K562 (cell line): ENCODE results near the gene CELSR1. TPM values are rescaled to one million over a fixed set of nuclear protein-coding genes. Genes with fewer than 3 reads are reported as not detected.
A peak's percentile ranks its signal among the peaks of the same experiment; 100 is the strongest.

ENCODE experiments used
- ATAC-seq: fragments of 200-7000 bp; cut with Tn5 transposase; 3 replicates; pipeline ENCODE4 v1.9.1; 2020; ENCODE audit warnings: moderate library complexity
- BruUV-seq: library from RNA; stranded (reverse); fragments of 400-500 nt; replicated peaks from 2 replicates; lab custom pipeline; 2021; lab: Mats Ljungman, UMichigan
- CTCF ChIA-PET: fragments of 300-600 bp; formaldehyde crosslinking; extraction: SDS; loops from one replicate; lab custom pipeline; 2021; ENCODE audit warnings: low intra/inter-chr PET ratio; lab: Yijun Ruan, JAX
- POLR2A ChIA-PET: fragments of 300-600, 350-650 bp; sonication (Branson Sonifier 250); formaldehyde crosslinking; extraction: SDS; loops from one replicate; lab custom pipeline; 2021; ENCODE audit warnings: antibody characterized with exemption, inconsistent platforms; lab: Yijun Ruan, JAX
- DNase-seq, 4 experiments: peaks; one replicate each; pipeline versions ENCODE4 v3.0.0 to v3.0.0-alpha.2; 2011 to 2018; ENCODE audit warnings: low spot score in 3 of 4, mixed read lengths in 3 of 4; ENCODE audit errors: extremely low read depth in 1 of 4
- FAIRE-seq: peaks from 2 replicates; lab custom pipeline; 2011; peaks lifted over from hg19 to GRCh38; lab: Jason Lieb, UNC
- H2AFZ ChIP-seq: 2 replicates; pipeline ENCODE4 v1.6.0; 2011; ENCODE audit warnings: low read depth, low read length, control low read depth, inconsistent platforms
- H3K27ac ChIP-seq: fragments of 200-600 bp; 3 replicates; pipeline ENCODE4 v1.8.0; 2011; ENCODE audit warnings: low read depth, mild to moderate bottlenecking, control low read depth, inconsistent platforms, low read length, moderate library complexity, mixed read lengths; ENCODE audit errors: extremely low read depth
- H3K27me3 ChIP-seq, 2 experiments: fragments of 300-600 bp in 1 of 2; 2 replicates in 1 of 2; 3 replicates in 1 of 2; pipeline versions ENCODE4 v1.6.0 to v1.8.0; 2011; ENCODE audit warnings: inconsistent platforms in 2 of 2, low read length in 2 of 2, mild to moderate bottlenecking in 1 of 2, mixed read lengths in 1 of 2, moderate library complexity in 1 of 2; ENCODE audit not compliant: control insufficient read depth in 2 of 2, insufficient read depth in 2 of 2
- H3K36me3 ChIP-seq: fragments of 300-600 bp; 3 replicates; pipeline ENCODE4 v1.8.0; 2011; ENCODE audit warnings: mild to moderate bottlenecking, low read length, inconsistent platforms; ENCODE audit not compliant: control insufficient read depth, insufficient read depth
- H3K4me1 ChIP-seq, 2 experiments: fragments of 200-600 bp in 1 of 2; replicated peaks in 1 of 2; 2 replicates in 1 of 2; 3 replicates in 1 of 2; pipeline versions ENCODE4 v1.5.1 to v1.8.0; 2011; ENCODE audit warnings: inconsistent platforms in 2 of 2, low read length in 2 of 2, mild to moderate bottlenecking in 1 of 2, mixed read lengths in 1 of 2, moderate library complexity in 1 of 2; ENCODE audit not compliant: control insufficient read depth in 2 of 2, insufficient read depth in 2 of 2
- H3K4me2 ChIP-seq: 2 replicates; pipeline ENCODE4 v1.6.1; 2011; ENCODE audit warnings: low read length, control low read depth, inconsistent platforms, mixed read lengths; ENCODE audit not compliant: insufficient read depth
- H3K4me3 ChIP-seq: fragments of 200-600 bp; sonication (generic), shearing (Covaris generic); 2 replicates; pipeline ENCODE4 v1.5.1; 2016; ENCODE audit warnings: control low read depth, inconsistent platforms
- H3K79me2 ChIP-seq: fragments of 200-600 bp; 3 replicates; pipeline ENCODE4 v1.8.0; 2011; ENCODE audit warnings: low read length, inconsistent platforms; ENCODE audit not compliant: control insufficient read depth, insufficient read depth
- H3K9ac ChIP-seq, 2 experiments: 2 replicates each; pipeline versions ENCODE4 v1.6.0 to v1.6.1; 2011; ENCODE audit warnings: low read depth in 2 of 2, low read length in 2 of 2, control low read depth in 1 of 2, inconsistent platforms in 1 of 2, mild to moderate bottlenecking in 1 of 2, mixed read lengths in 1 of 2; ENCODE audit not compliant: insufficient read depth in 1 of 2
- H3K9me1 ChIP-seq: one replicate; pipeline ENCODE4 v1.6.0; 2011; ENCODE audit warnings: inconsistent platforms, mild to moderate bottlenecking, low read length, moderate library complexity; ENCODE audit not compliant: control insufficient read depth, insufficient read depth
- H3K9me3 ChIP-seq: replicated peaks from 2 replicates; pipeline ENCODE4 v1.5.1; 2011; ENCODE audit warnings: low read depth, low read length, inconsistent platforms; ENCODE audit not compliant: control insufficient read depth, insufficient read depth
- H4K20me1 ChIP-seq: replicated peaks from 2 replicates; pipeline ENCODE4 v1.6.1; 2011; ENCODE audit warnings: low read length, inconsistent platforms, mixed read lengths; ENCODE audit not compliant: control insufficient read depth, insufficient read depth
- CBX3 ChIP-seq, 2 experiments: IDR thresholded peaks; 1 replicate in 1 of 2; 2 replicates in 1 of 2; pipeline ENCODE4 v1.6.1; 2012; ENCODE audit warnings: inconsistent platforms in 2 of 2, low read length in 2 of 2, borderline replicate concordance in 1 of 2, control low read depth in 1 of 2
- CBX5 ChIP-seq: IDR thresholded peaks from 2 replicates; pipeline ENCODE4 v1.6.1; 2014; ENCODE audit warnings: low read depth, borderline replicate concordance
- DNMT1 ChIP-seq: fragments of 450-650 bp; IDR thresholded peaks from 2 replicates; pipeline ENCODE4 v1.6.1; 2016; ENCODE audit warnings: antibody characterized with exemption, mild to moderate bottlenecking
- THAP12 ChIP-seq: fragments of 250-450 bp; sonication (Bioruptor Pico); IDR thresholded peaks from 2 replicates; pipeline ENCODE4 v1.9.0; 2021; ENCODE audit warnings: mild to moderate bottlenecking, inconsistent platforms
- TRIM28 ChIP-seq: fragments of 450-650 bp; IDR thresholded peaks from 2 replicates; pipeline ENCODE4 v1.6.1; 2017
- ZNF280A ChIP-seq: fragments of 450-650 bp; IDR thresholded peaks from 2 replicates; pipeline ENCODE4 v1.6.1; 2018; ENCODE audit warnings: mild to moderate bottlenecking, low read depth; ENCODE audit not compliant: partially characterized antibody
- ZNF561 ChIP-seq: fragments of 450-650 bp; formaldehyde crosslinking; conservative IDR thresholded peaks from 2 replicates; pipeline ENCODE4 v1.4.0; 2020; ENCODE audit warnings: mild to moderate bottlenecking, moderate library complexity
- WGBS: fragments of 100-300 bp; shearing (Covaris generic); methylation state at CpG from one replicate; pipeline ENCODE4 v1.1.6; 2016; ENCODE audit warnings: low coverage, mixed read lengths; ENCODE audit not compliant: insufficient coverage; ENCODE audit errors: missing lambda C conversion rate; 5-methylcytosine and 5-hydroxymethylcytosine counted together
- in situ Hi-C: fragments of 300-500 bp; cut with MboI; formaldehyde crosslinking; loops from 4 replicates; pipeline ENCODE4 v1.15.0; 2018; ENCODE audit warnings: inconsistent platforms, mixed read lengths
- intact Hi-C: fragments of 100-400 bp; cut with micrococcal nuclease; formaldehyde crosslinking; loops from 2 replicates; pipeline ENCODE4 v1.14.2; 2022
- polyA plus RNA-seq, 8 experiments: library from polyadenylated mRNA; depleted of rRNA in 4 of 8; stranded (reverse) in 5 of 8; unstranded in 3 of 8; fragments of >200 nt; fragmentation: Nextera tagmentation in 2 of 8; fragmentation: Illumina TruSeq in 1 of 8; extraction: Ambion mirVana in 2 of 8; extraction: Trizol in 1 of 8; gene quantifications; 2 replicates each; pipeline versions ENCODE4 v1.2.1 to v1.2.3, GENCODE V29; 2011 to 2014; ENCODE audit warnings: inconsistent platforms in 1 of 8, missing spikeins in 1 of 8
- total RNA-seq, 7 experiments: library from RNA; depleted of rRNA in 6 of 7; stranded (reverse); fragments of >200 nt in 6 of 7; fragmentation: Illumina TruSeq in 2 of 7; extraction: Trizol in 2 of 7; gene quantifications; 2 replicates each; pipeline versions ENCODE4 v1.2.1 to v1.2.3, GENCODE V29; 2011 to 2021; ENCODE audit warnings: low replicate concordance in 1 of 7

The CELSR1 gene
- total and polyA plus RNA-seq, 9 of the 15 experiments (the other 6 are each of a cell fraction or from before 2014, with no cell fraction given) = under 0.01 to 0.09 TPM; not detected in 7

- TF ChIP-seq THAP12 = no peak
- TF ChIP-seq, all 486 proteins: peak for 0
These were observed 35.7 kb upstream of the CELSR1 start (continued) for GRCh38 chr22:46572911-46573780.

GRCh38 chr22:46571642-46572250 is 34.3 kb upstream of the CELSR1 start:
- ATAC-seq (no peak), FAIRE-seq (no peak), DNase-seq (no peak)
- Histone ChIP-seq H2AFZ (no peak overlapping the region), H3K9me3 (0 out of 2 replicates have a peak, but pooled peaks cover 2% of the 10 kb centered on the region), H3K4me3 (no peak overlapping the region), H3K9me1 (no peaks in the 10 kb centered on the region), H3K27me3 (no peaks in the 10 kb centered on the region), H3K79me2 (no peaks in the 10 kb centered on the region), H3K4me1 (peaks cover 15 to 30% of the 10 kb centered on the region in 2 experiments; a peak in 4 of 5 replicates), H3K27ac (no peak overlapping the region), H4K20me1 (no peaks in the 10 kb centered on the region), H3K36me3 (no peaks in the 10 kb centered on the region), H3K4me2 (no peak overlapping the region), H3K9ac (no peak overlapping the region)
- in situ Hi-C loops (no loop called here), intact Hi-C loops (no loop called here)
- WGBS = 43% methylated on average over 7 of the region's 7 CpGs
- CTCF ChIA-PET = no interaction called here
- BruUV-seq = no TSS peak
- POLR2A ChIA-PET = no interaction called here
- no peak for TF ChIP-seq DNMT1
- peak; percentile 93 for TF ChIP-seq ZNF280A
- TF ChIP-seq CBX3 (IDR thresholded peaks at IDR 0.05; ENCODE audit: borderline replicate concordance in 1 of 2, low read length in 2 of 2) = peak in 1 of 2 experiments; percentile 84; a peak in 2 of 3 replicates
- peak; percentile 91 for TF ChIP-seq TRIM28
- TF ChIP-seq CBX5 = peak; percentile 56; the same call in 1 of the 2 replicates
- 0 out of 2 replicates have a peak, but pooled peaks have one; percentile 44 for TF ChIP-seq ZNF561
